Fibroblast of villous mesenchyme (primary cell): ENCODE data around the gene CPN1. TPM values are rescaled to one million over a fixed set of nuclear protein-coding genes. Genes with fewer than 3 reads are reported as not detected.
A peak's percentile ranks its signal among the peaks of the same experiment; 100 is the strongest.
"Not testable (repeated sequence)": the region's sequence is repeated elsewhere in the genome, so short reads cannot be mapped to it uniquely, and the experiment has no call there.

ENCODE experiments used
- DNase-seq: peaks from one replicate; pipeline ENCODE4 v3.0.0-alpha.2; 2010; ENCODE audit warnings: low read depth
- H3K4me3 ChIP-seq: 2 replicates; pipeline ENCODE4 v1.5.1; 2011; ENCODE audit warnings: low read depth, mild to moderate bottlenecking, low read length
- CTCF ChIP-seq: IDR thresholded peaks from 2 replicates; pipeline ENCODE4 v1.5.1; 2012; ENCODE audit warnings: low read depth, mild to moderate bottlenecking, low read length; ENCODE audit not compliant: insufficient read depth
- total RNA-seq: library from RNA; depleted of rRNA; stranded (reverse); fragments of >200 nt; gene quantifications from 2 replicates; pipeline ENCODE4 v1.2.3, GENCODE V29; 2012

The CPN1 gene
- total RNA-seq, 1 donor, result not detected

- TF ChIP-seq CTCF, result no peak
- DNase-seq, result peak; percentile 49
Observed at GRCh38 chr10:100103581-100103980, 21.9 kb upstream of the CPN1 start.

GRCh38 chr10:100101192-100102076 is 19.8 kb upstream of the CPN1 start:
- DNase-seq, result no peak
- TF ChIP-seq CTCF, result no peak
- no peak overlapping the region for H3K4me3 ChIP-seq

More at GRCh38 chr10:100103581-100103980, 21.9 kb upstream of the CPN1 start:
- no peak overlapping the region for H3K4me3 ChIP-seq

GRCh38 chr10:100100651-100101184 is 19.0 kb upstream of the CPN1 start:
- DNase-seq, result peak; percentile 40
- TF ChIP-seq CTCF, result peak; percentile 32

GRCh38 chr10:100089241-100089640 is 7.6 kb upstream of the CPN1 start:
- H3K4me3 ChIP-seq, result no peak overlapping the region
- TF ChIP-seq CTCF, result no peak
- no peak for DNase-seq

More at GRCh38 chr10:100100651-100101184, 19.0 kb upstream of the CPN1 start:
- H3K4me3 ChIP-seq, result no peak overlapping the region

GRCh38 chr10:100086708-100087107 is 5.0 kb upstream of the CPN1 start:
- not testable (repeated sequence) for DNase-seq, H3K4me3 ChIP-seq

- no peak overlapping the region for H3K4me3 ChIP-seq
- no peak for DNase-seq
- TF ChIP-seq CTCF, result no peak
Observed at GRCh38 chr10:100085596-100085995, 3.9 kb upstream of the CPN1 start.

GRCh38 chr10:100083623-100084022 is 2.0 kb upstream of the CPN1 start:
- TF ChIP-seq CTCF, result no peak
- no peak overlapping the region for H3K4me3 ChIP-seq
- no peak for DNase-seq

GRCh38 chr10:100082276-100082675 is 607 bp upstream of the CPN1 start:
- not testable (repeated sequence) for DNase-seq, H3K4me3 ChIP-seq
